HG03575 (cell line): Measurements from ENCODE around the gene NME4.
"Not testable (repeated sequence)": the region's sequence is repeated elsewhere in the genome, so short reads cannot be mapped to it uniquely, and the experiment has no call there.

Source experiments
- ATAC-seq: cut with Tn5 transposase; IDR thresholded peaks from one replicate; pipeline ENCODE4 v1.9.1; 2021; ENCODE audit not compliant: unreplicated experiment, insufficient number of reproducible peaks, low FRiP score; ENCODE audit errors: extremely low read depth

NME4 gene

GRCh38 chr16:397135-397661 lies at the start of gene NME4:
Gene NME4 (plus strand): TSS chr16:397199. CDS start chr16:397223, 24 bp downstream.
- ATAC-seq = no peak

GRCh38 chr16:347203-347602 lies 49.8 kb upstream of the NME4 start:
- no peak for ATAC-seq

- ATAC-seq = not testable (repeated sequence)
Measured at GRCh38 chr16:348495-348894, 48.5 kb upstream of the NME4 start.

GRCh38 chr16:349211-349610 lies 47.8 kb upstream of the NME4 start:
- no peak for ATAC-seq

- no peak for ATAC-seq
Measured at GRCh38 chr16:350203-350602, 46.8 kb upstream of the NME4 start.

GRCh38 chr16:351804-352520 lies 45.0 kb upstream of the NME4 start:
- no peak for ATAC-seq

GRCh38 chr16:352547-353403 lies 44.2 kb upstream of the NME4 start, which contains the start of gene AXIN1:
Gene AXIN1 (minus strand): TSS chr16:352723. CDS start chr16:347025, 5,698 bp downstream.
- no peak for ATAC-seq

GRCh38 chr16:353404-354290 lies 43.4 kb upstream of the NME4 start:
- no peak for ATAC-seq

- no peak for ATAC-seq
Measured at GRCh38 chr16:354291-354881, 42.6 kb upstream of the NME4 start.

- no peak for ATAC-seq
Measured at GRCh38 chr16:354971-355461, 42.0 kb upstream of the NME4 start.

- ATAC-seq = no peak
Measured at GRCh38 chr16:356741-357140, 40.3 kb upstream of the NME4 start.

- ATAC-seq = no peak
Measured at GRCh38 chr16:359067-359763, 37.8 kb upstream of the NME4 start.

GRCh38 chr16:359871-360697 lies 36.9 kb upstream of the NME4 start:
- no peak for ATAC-seq

GRCh38 chr16:360698-361336 lies 36.2 kb upstream of the NME4 start:
- no peak for ATAC-seq

- no peak for ATAC-seq
Measured at GRCh38 chr16:361341-361871, 35.6 kb upstream of the NME4 start.

GRCh38 chr16:361872-362701 lies 34.9 kb upstream of the NME4 start:
- ATAC-seq = no peak
